Measurements from ENCODE around the gene PSMB5. TPM values are rescaled to one million over a fixed set of nuclear protein-coding genes. Genes with fewer than 3 reads are reported as not detected.

Gene PSMB5
- total and polyA plus RNA-seq, 2 of the 13 experiments (the other 11 are each of a cell fraction or from before 2014, with no cell fraction given), result 705 to 871 TPM

DNA sequence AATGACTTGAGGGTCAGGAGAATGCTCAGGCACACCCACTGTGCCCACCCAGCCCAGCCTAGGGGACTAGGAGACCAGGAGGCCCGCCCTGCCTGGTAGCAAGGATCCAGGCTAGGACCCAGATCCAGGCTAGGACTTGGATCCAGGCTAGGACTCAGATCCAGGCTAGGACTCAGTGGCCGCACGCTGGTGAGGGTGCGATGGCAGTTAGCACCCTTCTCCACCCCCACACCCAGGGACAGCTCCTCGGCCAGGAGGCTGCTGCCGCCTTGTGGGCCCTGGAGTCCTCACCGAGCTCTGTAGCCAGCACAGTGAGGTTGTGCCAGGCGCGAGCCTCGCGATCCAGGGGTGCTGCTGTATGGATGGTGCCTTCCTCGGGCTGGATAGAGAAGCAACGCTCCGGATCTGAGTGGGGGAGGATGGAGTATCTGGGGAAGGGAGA, 17.5 kb upstream of the PSMB5 start (continued):
- TF ChIP-seq, protein P1, sequence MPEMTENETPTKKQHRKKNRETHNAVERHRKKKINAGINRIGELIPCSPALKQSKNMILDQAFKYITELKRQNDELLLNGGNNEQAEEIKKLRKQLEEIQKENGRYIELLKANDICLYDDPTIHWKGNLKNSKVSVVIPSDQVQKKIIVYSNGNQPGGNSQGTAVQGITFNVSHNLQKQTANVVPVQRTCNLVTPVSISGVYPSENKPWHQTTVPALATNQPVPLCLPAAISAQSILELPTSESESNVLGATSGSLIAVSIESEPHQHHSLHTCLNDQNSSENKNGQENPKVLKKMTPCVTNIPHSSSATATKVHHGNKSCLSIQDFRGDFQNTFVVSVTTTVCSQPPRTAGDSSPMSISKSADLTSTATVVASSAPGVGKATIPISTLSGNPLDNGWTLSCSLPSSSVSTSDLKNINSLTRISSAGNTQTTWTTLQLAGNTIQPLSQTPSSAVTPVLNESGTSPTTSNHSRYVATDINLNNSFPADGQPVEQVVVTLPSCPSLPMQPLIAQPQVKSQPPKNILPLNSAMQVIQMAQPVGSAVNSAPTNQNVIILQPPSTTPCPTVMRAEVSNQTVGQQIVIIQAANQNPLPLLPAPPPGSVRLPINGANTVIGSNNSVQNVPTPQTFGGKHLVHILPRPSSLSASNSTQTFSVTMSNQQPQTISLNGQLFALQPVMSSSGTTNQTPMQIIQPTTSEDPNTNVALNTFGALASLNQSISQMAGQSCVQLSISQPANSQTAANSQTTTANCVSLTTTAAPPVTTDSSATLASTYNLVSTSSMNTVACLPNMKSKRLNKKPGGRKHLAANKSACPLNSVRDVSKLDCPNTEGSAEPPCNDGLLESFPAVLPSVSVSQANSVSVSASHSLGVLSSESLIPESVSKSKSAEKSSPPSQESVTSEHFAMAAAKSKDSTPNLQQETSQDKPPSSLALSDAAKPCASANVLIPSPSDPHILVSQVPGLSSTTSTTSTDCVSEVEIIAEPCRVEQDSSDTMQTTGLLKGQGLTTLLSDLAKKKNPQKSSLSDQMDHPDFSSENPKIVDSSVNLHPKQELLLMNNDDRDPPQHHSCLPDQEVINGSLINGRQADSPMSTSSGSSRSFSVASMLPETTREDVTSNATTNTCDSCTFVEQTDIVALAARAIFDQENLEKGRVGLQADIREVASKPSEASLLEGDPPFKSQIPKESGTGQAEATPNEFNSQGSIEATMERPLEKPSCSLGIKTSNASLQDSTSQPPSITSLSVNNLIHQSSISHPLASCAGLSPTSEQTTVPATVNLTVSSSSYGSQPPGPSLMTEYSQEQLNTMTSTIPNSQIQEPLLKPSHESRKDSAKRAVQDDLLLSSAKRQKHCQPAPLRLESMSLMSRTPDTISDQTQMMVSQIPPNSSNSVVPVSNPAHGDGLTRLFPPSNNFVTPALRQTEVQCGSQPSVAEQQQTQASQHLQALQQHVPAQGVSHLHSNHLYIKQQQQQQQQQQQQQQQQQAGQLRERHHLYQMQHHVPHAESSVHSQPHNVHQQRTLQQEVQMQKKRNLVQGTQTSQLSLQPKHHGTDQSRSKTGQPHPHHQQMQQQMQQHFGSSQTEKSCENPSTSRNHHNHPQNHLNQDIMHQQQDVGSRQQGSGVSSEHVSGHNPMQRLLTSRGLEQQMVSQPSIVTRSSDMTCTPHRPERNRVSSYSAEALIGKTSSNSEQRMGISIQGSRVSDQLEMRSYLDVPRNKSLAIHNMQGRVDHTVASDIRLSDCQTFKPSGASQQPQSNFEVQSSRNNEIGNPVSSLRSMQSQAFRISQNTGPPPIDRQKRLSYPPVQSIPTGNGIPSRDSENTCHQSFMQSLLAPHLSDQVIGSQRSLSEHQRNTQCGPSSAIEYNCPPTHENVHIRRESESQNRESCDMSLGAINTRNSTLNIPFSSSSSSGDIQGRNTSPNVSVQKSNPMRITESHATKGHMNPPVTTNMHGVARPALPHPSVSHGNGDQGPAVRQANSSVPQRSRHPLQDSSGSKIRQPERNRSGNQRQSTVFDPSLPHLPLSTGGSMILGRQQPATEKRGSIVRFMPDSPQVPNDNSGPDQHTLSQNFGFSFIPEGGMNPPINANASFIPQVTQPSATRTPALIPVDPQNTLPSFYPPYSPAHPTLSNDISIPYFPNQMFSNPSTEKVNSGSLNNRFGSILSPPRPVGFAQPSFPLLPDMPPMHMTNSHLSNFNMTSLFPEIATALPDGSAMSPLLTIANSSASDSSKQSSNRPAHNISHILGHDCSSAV (CRISPR knock-in tag; IDR thresholded peaks at IDR 0.05; ENCODE audit: borderline replicate concordance), result no peak
- TF ChIP-seq POLR2AphosphoS5 (IDR thresholded peaks at IDR 0.05; ENCODE audit: low read depth, low read length) (no peak), KDM2A (CRISPR knock-in tag; IDR thresholded peaks at IDR 0.05; ENCODE audit: borderline replicate concordance, low read depth) (peak; percentile 66; the same call in 1 of the 2 replicates), NFE2L1 (CRISPR knock-in tag; IDR thresholded peaks at IDR 0.05; ENCODE audit: borderline replicate concordance) (no peak), HNRNPK (IDR thresholded peaks at IDR 0.05; ENCODE audit: low read depth, low read length, poor library complexity, severe bottlenecking) (no peak), ZNF570 (CRISPR knock-in tag; IDR thresholded peaks at IDR 0.05; ENCODE audit: borderline replicate concordance) (no peak), ZFYVE20 (CRISPR knock-in tag; IDR thresholded peaks at IDR 0.05; ENCODE audit: borderline replicate concordance, low read depth) (no peak), ZSCAN31 (CRISPR knock-in tag; IDR thresholded peaks at IDR 0.05; ENCODE audit: low read depth) (no peak), SMC3 (IDR thresholded peaks at IDR 0.05; ENCODE audit: low read length) (peak; percentile 54; the same call in 1 of the 2 replicates), ELF1 (CRISPR knock-in tag; IDR thresholded peaks at IDR 0.05) (no peak), SATB2 (CRISPR knock-in tag; IDR thresholded peaks at IDR 0.05) (no peak), CC2D1A (CRISPR knock-in tag; IDR thresholded peaks at IDR 0.05) (no peak), HCFC1 (IDR thresholded peaks at IDR 0.05; ENCODE audit: low read depth, low read length) (no peak), ZNF724P (CRISPR knock-in tag; IDR thresholded peaks at IDR 0.05; ENCODE audit: borderline replicate concordance) (no peak), ZNF225 (CRISPR knock-in tag; IDR thresholded peaks at IDR 0.05) (peak; percentile 78; the same call in 1 of the 2 replicates)
- TF ChIP-seq, protein P2, sequence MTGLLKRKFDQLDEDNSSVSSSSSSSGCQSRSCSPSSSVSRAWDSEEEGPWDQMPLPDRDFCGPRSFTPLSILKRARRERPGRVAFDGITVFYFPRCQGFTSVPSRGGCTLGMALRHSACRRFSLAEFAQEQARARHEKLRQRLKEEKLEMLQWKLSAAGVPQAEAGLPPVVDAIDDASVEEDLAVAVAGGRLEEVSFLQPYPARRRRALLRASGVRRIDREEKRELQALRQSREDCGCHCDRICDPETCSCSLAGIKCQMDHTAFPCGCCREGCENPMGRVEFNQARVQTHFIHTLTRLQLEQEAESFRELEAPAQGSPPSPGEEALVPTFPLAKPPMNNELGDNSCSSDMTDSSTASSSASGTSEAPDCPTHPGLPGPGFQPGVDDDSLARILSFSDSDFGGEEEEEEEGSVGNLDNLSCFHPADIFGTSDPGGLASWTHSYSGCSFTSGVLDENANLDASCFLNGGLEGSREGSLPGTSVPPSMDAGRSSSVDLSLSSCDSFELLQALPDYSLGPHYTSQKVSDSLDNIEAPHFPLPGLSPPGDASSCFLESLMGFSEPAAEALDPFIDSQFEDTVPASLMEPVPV (CRISPR knock-in tag; IDR thresholded peaks at IDR 0.05), result no peak
- TF ChIP-seq, protein P3, sequence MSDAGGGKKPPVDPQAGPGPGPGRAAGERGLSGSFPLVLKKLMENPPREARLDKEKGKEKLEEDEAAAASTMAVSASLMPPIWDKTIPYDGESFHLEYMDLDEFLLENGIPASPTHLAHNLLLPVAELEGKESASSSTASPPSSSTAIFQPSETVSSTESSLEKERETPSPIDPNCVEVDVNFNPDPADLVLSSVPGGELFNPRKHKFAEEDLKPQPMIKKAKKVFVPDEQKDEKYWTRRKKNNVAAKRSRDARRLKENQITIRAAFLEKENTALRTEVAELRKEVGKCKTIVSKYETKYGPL (CRISPR knock-in tag; IDR thresholded peaks at IDR 0.05), result no peak
